Neural progenitor cell (in vitro differentiated cells): ENCODE measurements around the gene RABGGTA. TPM values are rescaled to one million over a fixed set of nuclear protein-coding genes. Genes with fewer than 3 reads are reported as not detected.

Experiments
- DNase-seq: peaks from one replicate; pipeline ENCODE4 v3.0.0-alpha.2; 2016; ENCODE audit warnings: low spot score
- H2AFZ ChIP-seq: fragments of 200-600 bp; sonication (generic); replicated peaks from 2 replicates; pipeline ENCODE4 v1.6.1; 2016; ENCODE audit warnings: antibody characterized with exemption
- H3F3A ChIP-seq: fragments of 200-600 bp; sonication (generic); 2 replicates; pipeline ENCODE4 v1.6.1; 2016; ENCODE audit warnings: antibody characterized with exemption, low read depth
- H3K27ac ChIP-seq: fragments of 200-600 bp; sonication (generic); 2 replicates; pipeline ENCODE4 v1.5.1; 2016; ENCODE audit warnings: mild to moderate bottlenecking
- H3K27me3 ChIP-seq: fragments of 200-600 bp; sonication (generic); 2 replicates; pipeline ENCODE4 v1.6.1; 2016; ENCODE audit warnings: mild to moderate bottlenecking, moderate library complexity
- H3K36me3 ChIP-seq: fragments of 200-600 bp; sonication (generic); 2 replicates; pipeline ENCODE4 v1.5.1; 2016
- H3K4me1 ChIP-seq: fragments of 200-600 bp; sonication (generic); 2 replicates; pipeline ENCODE4 v1.6.1; 2016; ENCODE audit warnings: mixed run types
- H3K4me2 ChIP-seq: fragments of 200-600 bp; sonication (generic); 2 replicates; pipeline ENCODE4 v1.6.1; 2016
- H3K4me3 ChIP-seq: fragments of 200-600 bp; sonication (generic); 2 replicates; pipeline ENCODE4 v1.5.1; 2016
- H3K79me2 ChIP-seq: fragments of 200-600 bp; sonication (generic); 2 replicates; pipeline ENCODE4 v1.6.1; 2016; ENCODE audit warnings: low read depth
- H3K9ac ChIP-seq: fragments of 200-600 bp; sonication (generic); 2 replicates; pipeline ENCODE4 v1.6.1; 2016
- H3K9me3 ChIP-seq: fragments of 200-600 bp; sonication (generic); 2 replicates; pipeline ENCODE4 v1.5.1; 2016; ENCODE audit warnings: low read depth
- H4K20me1 ChIP-seq: fragments of 200-600 bp; sonication (generic); 2 replicates; pipeline ENCODE4 v1.6.1; 2016; ENCODE audit warnings: low read depth
- H3K27ac Mint-ChIP-seq: 3 replicates; pipeline ENCODE4 v1.8.0; 2021; ENCODE audit warnings: mixed read lengths
- H3K27me3 Mint-ChIP-seq: 2 replicates; pipeline ENCODE4 v1.8.0; 2022; ENCODE audit warnings: low read depth, mild to moderate bottlenecking, inconsistent platforms, moderate library complexity, mixed read lengths; ENCODE audit not compliant: insufficient read depth
- H3K36me3 Mint-ChIP-seq: 3 replicates; pipeline ENCODE4 v1.8.0; 2021; ENCODE audit warnings: mixed read lengths
- H3K4me1 Mint-ChIP-seq: 3 replicates; pipeline ENCODE4 v1.8.0; 2021; ENCODE audit warnings: mixed read lengths
- H3K4me3 Mint-ChIP-seq: 3 replicates; pipeline ENCODE4 v1.8.0; 2021; ENCODE audit warnings: mild to moderate bottlenecking, moderate library complexity, mixed read lengths
- H3K9me3 Mint-ChIP-seq: 3 replicates; pipeline ENCODE4 v1.8.0; 2020; ENCODE audit warnings: mixed read lengths
- EZH2 ChIP-seq: fragments of 200-600 bp; sonication (generic); IDR thresholded peaks from 2 replicates; pipeline ENCODE4 v1.6.1; 2017; ENCODE audit warnings: antibody characterized with exemption, mild to moderate bottlenecking, moderate library complexity
- EZH2phosphoT487 ChIP-seq: fragments of 200-600 bp; sonication (generic); IDR thresholded peaks from 2 replicates; pipeline ENCODE4 v1.6.1; 2017; ENCODE audit warnings: antibody characterized with exemption
- total RNA-seq: library from RNA; depleted of rRNA; stranded (reverse); fragments of >200 nt; gene quantifications from 2 replicates; pipeline ENCODE4 v1.2.3, GENCODE V29; 2015; ENCODE audit warnings: low replicate concordance
- TF ChIP-seq, protein P1 (sequence below): fragments of 200-600 bp; sonication (generic); IDR thresholded peaks from 2 replicates; pipeline ENCODE4 v1.5.1; 2017; ENCODE audit warnings: antibody characterized with exemption, mild to moderate bottlenecking

RABGGTA gene
- total RNA-seq, 1 donor from 2014 or later, result 7.1 TPM

DNA sequence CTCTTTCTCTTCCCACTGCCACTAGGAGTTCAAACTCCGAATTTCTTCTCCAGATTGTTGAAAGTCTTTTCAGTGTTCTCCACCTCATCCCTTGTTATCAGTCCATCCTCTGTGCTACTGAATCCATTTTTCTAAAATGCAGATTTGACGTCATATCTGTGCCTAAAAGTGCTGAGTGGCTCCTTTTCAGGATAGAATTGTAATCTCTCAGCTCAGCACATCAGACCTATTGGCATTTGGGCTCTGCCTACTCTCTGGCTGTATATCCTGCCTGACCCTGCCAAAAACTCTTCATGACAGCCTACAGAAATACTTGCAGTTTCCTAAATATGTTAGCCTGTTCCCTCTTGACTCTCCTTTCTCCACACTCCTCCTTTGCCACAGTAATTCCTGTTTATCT lies 1.1 kb upstream of the RABGGTA start:
- H3K27me3 Mint-ChIP-seq, result peaks cover 8% of the 10 kb centered on the region
- Histone ChIP-seq H3K9ac (no peak overlapping the region), H3F3A (peaks cover 10% of the 10 kb centered on the region), H3K27me3 (no peaks in the 10 kb centered on the region), H3K9me3 (no peaks in the 10 kb centered on the region), H3K4me2 (peak overlapping the region; percentile 82), H2AFZ (no peak overlapping the region), H3K27ac (no peak overlapping the region), H4K20me1 (no peaks in the 10 kb centered on the region), H3K79me2 (peaks cover 8% of the 10 kb centered on the region), H3K4me3 (no peak overlapping the region), H3K4me1 (peaks cover 6% of the 10 kb centered on the region), H3K36me3 (no peaks in the 10 kb centered on the region)
- H3K4me3 Mint-ChIP-seq, result peak overlapping the region; percentile 85
- H3K27ac Mint-ChIP-seq, result no peak overlapping the region
- TF ChIP-seq, protein P1, sequence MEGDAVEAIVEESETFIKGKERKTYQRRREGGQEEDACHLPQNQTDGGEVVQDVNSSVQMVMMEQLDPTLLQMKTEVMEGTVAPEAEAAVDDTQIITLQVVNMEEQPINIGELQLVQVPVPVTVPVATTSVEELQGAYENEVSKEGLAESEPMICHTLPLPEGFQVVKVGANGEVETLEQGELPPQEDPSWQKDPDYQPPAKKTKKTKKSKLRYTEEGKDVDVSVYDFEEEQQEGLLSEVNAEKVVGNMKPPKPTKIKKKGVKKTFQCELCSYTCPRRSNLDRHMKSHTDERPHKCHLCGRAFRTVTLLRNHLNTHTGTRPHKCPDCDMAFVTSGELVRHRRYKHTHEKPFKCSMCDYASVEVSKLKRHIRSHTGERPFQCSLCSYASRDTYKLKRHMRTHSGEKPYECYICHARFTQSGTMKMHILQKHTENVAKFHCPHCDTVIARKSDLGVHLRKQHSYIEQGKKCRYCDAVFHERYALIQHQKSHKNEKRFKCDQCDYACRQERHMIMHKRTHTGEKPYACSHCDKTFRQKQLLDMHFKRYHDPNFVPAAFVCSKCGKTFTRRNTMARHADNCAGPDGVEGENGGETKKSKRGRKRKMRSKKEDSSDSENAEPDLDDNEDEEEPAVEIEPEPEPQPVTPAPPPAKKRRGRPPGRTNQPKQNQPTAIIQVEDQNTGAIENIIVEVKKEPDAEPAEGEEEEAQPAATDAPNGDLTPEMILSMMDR, result no peak
- TF ChIP-seq EZH2 (no peak), EZH2phosphoT487 (no peak)
- no peaks in the 10 kb centered on the region for H3K9me3 Mint-ChIP-seq
- peaks cover 2% of the 10 kb centered on the region for H3K36me3 Mint-ChIP-seq
- no peak for DNase-seq
- H3K4me1 Mint-ChIP-seq, result peaks cover 15% of the 10 kb centered on the region

DNA sequence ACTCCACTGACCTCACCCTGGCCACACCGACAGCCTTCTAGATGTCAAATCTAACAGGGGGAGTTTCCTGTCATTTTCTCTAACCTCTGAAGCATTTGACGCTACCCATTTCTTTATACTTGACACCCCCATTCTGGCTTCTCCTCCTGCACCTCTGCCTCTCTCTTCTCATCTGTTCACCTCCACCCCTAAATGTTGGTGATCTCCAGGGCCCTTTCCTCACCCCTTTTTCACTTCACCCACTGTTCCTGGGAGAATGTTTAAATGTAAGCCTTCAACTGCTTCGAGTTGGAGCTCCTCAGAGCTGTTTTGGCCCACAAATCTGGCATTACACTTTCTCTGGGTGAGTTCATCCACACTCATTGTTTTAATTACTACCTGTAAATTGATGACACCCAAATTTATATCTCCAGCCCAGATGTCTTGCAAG lies 452 bp upstream of the RABGGTA start:
- DNase-seq, result no peak
- peak overlapping the region; percentile 86 for H3K4me3 ChIP-seq
- Mint-ChIP-seq H3K27me3 (peaks cover 8% of the 10 kb centered on the region), H3K4me1 (peaks cover 15% of the 10 kb centered on the region), H3K36me3 (peaks cover 2% of the 10 kb centered on the region), H3K27ac (peak overlapping the region; percentile 4), H3K4me3 (peak overlapping the region; percentile 85), H3K9me3 (no peaks in the 10 kb centered on the region)
- no peak overlapping the region for H3K27ac ChIP-seq
- TF ChIP-seq EZH2, result no peak
- TF ChIP-seq, protein P1, result no peak
- TF ChIP-seq EZH2phosphoT487, result no peak
- H3K4me2 ChIP-seq, result peak overlapping the region; percentile 82
- H3K79me2 ChIP-seq, result peaks cover 8% of the 10 kb centered on the region
- H3K9me3 ChIP-seq, result no peaks in the 10 kb centered on the region
- H3K9ac ChIP-seq, result no peak overlapping the region
- no peaks in the 10 kb centered on the region for H4K20me1 ChIP-seq
- H3F3A ChIP-seq, result peaks cover 10% of the 10 kb centered on the region
- H3K27me3 ChIP-seq, result no peaks in the 10 kb centered on the region
- H3K36me3 ChIP-seq, result no peaks in the 10 kb centered on the region
- H2AFZ ChIP-seq, result peak overlapping the region; percentile 91
- H3K4me1 ChIP-seq, result peaks cover 6% of the 10 kb centered on the region

DNA sequence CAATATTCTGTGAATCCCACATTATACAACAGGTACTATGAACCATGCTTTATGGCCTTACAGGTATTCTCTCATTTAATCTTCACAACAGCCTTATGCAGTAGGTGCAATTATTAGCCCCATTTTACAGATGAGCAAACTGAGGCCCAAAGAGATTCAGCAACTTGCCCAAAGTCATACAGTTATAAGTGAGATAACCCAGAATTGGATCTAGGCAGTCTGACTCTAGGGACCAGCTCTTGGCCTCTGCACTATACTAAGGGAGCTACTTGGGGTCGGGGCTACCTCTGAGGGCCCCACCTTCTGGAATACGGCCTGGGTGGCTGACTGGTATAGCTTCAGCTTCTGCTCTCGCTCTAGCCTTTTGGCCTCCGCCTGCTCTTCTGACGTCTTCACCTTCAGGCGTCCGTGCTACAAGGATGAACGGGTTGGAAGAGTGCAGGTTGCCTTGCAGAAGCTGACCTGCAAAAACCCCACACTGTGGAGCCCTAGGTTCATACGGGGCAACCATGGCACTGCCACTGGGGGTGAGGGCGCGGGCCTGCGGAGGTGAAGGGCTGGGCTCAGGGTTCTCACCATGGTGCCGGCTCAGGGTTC lies 762 bp downstream of the RABGGTA start:
- H3K4me3 Mint-ChIP-seq, result peak overlapping the region; percentile 91
- peak overlapping the region; percentile 90 for H3K27ac Mint-ChIP-seq
- Histone ChIP-seq H3K9ac (peak overlapping the region; percentile 68), H4K20me1 (no peaks in the 10 kb centered on the region), H3K9me3 (no peaks in the 10 kb centered on the region), H3K4me1 (peaks cover 6% of the 10 kb centered on the region), H3K4me3 (peak overlapping the region; percentile 86), H3K27ac (no peak overlapping the region), H3F3A (peaks cover 10% of the 10 kb centered on the region), H3K4me2 (peak overlapping the region; percentile 82), H3K36me3 (no peaks in the 10 kb centered on the region), H2AFZ (peak overlapping the region; percentile 91), H3K79me2 (peaks cover 8% of the 10 kb centered on the region), H3K27me3 (no peaks in the 10 kb centered on the region)
- no peak for DNase-seq
- H3K9me3 Mint-ChIP-seq, result no peaks in the 10 kb centered on the region
- H3K36me3 Mint-ChIP-seq, result peaks cover 2% of the 10 kb centered on the region
- H3K4me1 Mint-ChIP-seq, result peaks cover 15% of the 10 kb centered on the region
- TF ChIP-seq EZH2 (no peak), EZH2phosphoT487 (no peak)
- TF ChIP-seq, protein P1, result no peak
- H3K27me3 Mint-ChIP-seq, result peaks cover 8% of the 10 kb centered on the region
